Measurements from ENCODE around the gene TJAP1.

GRCh38 chr6:43505718-43506117, 28.3 kb downstream of the TJAP1 start:
- TF ChIP-seq ZFP3 (CRISPR knock-in tag; IDR thresholded peaks at IDR 0.05) (no peak), PATZ1 (CRISPR knock-in tag; IDR thresholded peaks at IDR 0.05; ENCODE audit: borderline replicate concordance) (no peak), RARB (CRISPR knock-in tag; IDR thresholded peaks at IDR 0.05) (no peak), ARNTL (CRISPR knock-in tag; IDR thresholded peaks at IDR 0.05; ENCODE audit: borderline replicate concordance, low read depth) (no peak)
